ENCODE results near the gene ZNF678. TPM values are rescaled to one million over a fixed set of nuclear protein-coding genes. Genes with fewer than 3 reads are reported as not detected.

The ZNF678 gene
- total RNA-seq, 2 donors from 2014 or later: 11.2 to 22.4 TPM

GRCh38 chr1:227621211-227621610, 57.9 kb downstream of the ZNF678 start:
- H3K27me3 ChIP-seq: no peaks in the 10 kb centered on the region
- WGBS, 2 donors: 94 to 100% methylated on average over 1 of the region's 1 CpG
- no peak overlapping the region for H3K4me3 ChIP-seq
- DNase-seq (no peak), ATAC-seq (no peak)
- no peaks in the 10 kb centered on the region for H3K4me1 ChIP-seq
- intact Hi-C loops (cut with DNase I): no loop called here
- TF ChIP-seq, protein P1, sequence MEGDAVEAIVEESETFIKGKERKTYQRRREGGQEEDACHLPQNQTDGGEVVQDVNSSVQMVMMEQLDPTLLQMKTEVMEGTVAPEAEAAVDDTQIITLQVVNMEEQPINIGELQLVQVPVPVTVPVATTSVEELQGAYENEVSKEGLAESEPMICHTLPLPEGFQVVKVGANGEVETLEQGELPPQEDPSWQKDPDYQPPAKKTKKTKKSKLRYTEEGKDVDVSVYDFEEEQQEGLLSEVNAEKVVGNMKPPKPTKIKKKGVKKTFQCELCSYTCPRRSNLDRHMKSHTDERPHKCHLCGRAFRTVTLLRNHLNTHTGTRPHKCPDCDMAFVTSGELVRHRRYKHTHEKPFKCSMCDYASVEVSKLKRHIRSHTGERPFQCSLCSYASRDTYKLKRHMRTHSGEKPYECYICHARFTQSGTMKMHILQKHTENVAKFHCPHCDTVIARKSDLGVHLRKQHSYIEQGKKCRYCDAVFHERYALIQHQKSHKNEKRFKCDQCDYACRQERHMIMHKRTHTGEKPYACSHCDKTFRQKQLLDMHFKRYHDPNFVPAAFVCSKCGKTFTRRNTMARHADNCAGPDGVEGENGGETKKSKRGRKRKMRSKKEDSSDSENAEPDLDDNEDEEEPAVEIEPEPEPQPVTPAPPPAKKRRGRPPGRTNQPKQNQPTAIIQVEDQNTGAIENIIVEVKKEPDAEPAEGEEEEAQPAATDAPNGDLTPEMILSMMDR (IDR thresholded peaks at IDR 0.05): no peak
- TF ChIP-seq POLR2A (IDR thresholded peaks at IDR 0.05): no peak
- no peak overlapping the region for H3K27ac ChIP-seq
- no peaks in the 10 kb centered on the region for H3K36me3 ChIP-seq (replicated peaks in 1 of 2; ENCODE audit: insufficient read depth in 1 of 2, low read depth in 2 of 2)
- peaks cover 0 to 37% (median 0%) of the 10 kb centered on the region in 3 donors for H3K9me3 ChIP-seq

DNA sequence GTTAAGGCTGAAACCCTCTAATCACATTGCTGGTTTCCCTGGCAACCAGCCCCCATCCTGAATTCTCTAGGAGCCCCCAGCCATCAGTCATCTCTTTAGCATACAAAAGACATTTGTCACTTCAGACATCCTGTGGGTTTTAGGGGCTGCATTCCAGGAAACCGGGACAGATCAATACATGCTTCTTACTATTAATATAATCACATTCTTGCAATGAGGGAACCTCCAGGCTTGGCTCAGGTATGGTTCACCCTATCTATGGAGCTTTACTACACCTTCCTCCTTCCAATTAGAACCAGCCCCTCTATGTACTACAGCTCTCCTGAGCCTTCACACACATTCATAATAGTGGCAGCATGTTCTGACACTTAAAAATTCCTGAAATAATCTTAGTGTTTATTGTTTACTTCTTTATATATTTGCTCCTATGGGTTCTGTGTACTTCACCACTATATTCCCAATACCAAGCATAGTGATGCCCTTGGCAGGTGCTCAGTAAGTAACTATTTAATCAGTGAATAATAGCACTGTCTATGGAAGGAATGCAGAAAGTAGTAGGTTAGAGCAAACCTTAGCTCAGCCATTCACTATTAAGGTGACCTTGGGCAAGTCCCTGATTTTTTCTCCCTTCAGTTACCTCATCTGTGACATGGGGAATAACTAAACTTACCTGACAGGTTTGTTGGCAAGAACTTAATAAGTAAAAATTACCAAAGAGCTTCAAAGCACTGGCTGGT, 59.6 kb downstream of the ZNF678 start:
- 21 to 50% methylated on average over 1 of the region's 1 CpG for WGBS, 2 donors
- H3K9me3 ChIP-seq: peaks cover 0 to 39% (median 0%) of the 10 kb centered on the region in 3 donors
- no peak for ATAC-seq

GRCh38 chr1:227632325-227632724, 69.0 kb downstream of the ZNF678 start:
- ATAC-seq (no peak), DNase-seq (no peak)
- no peaks in the 10 kb centered on the region for H3K27me3 ChIP-seq
- no peak overlapping the region for H3K4me3 ChIP-seq
- intact Hi-C loops (cut with DNase I): no loop called here
- no peak for TF ChIP-seq POLR2A (IDR thresholded peaks at IDR 0.05)
- TF ChIP-seq, protein P1 (IDR thresholded peaks at IDR 0.05): no peak
- no peaks in the 10 kb centered on the region for H3K36me3 ChIP-seq (replicated peaks in 1 of 2; ENCODE audit: insufficient read depth in 1 of 2, low read depth in 2 of 2)
- 87 to 95% methylated on average over 13 of the region's 13 CpGs for WGBS, 2 donors
- no peaks in the 10 kb centered on the region for H3K4me1 ChIP-seq
- peaks cover 0 to 79% (median 0%) of the 10 kb centered on the region in 3 donors for H3K9me3 ChIP-seq
- H3K27ac ChIP-seq: no peak overlapping the region

More for the DNA sequence above, 59.6 kb downstream of the ZNF678 start:
- Histone ChIP-seq H3K36me3 (replicated peaks in 1 of 2; ENCODE audit: insufficient read depth in 1 of 2, low read depth in 2 of 2) (no peaks in the 10 kb centered on the region), H3K4me3 (no peak overlapping the region), H3K27me3 (no peaks in the 10 kb centered on the region), H3K4me1 (no peaks in the 10 kb centered on the region), H3K27ac (no peak overlapping the region)
- no peak for DNase-seq
- intact Hi-C loops (cut with DNase I): no loop called here
- TF ChIP-seq, protein P1 (IDR thresholded peaks at IDR 0.05): no peak
- no peak for TF ChIP-seq POLR2A (IDR thresholded peaks at IDR 0.05)

- H3K4me1 ChIP-seq: no peaks in the 10 kb centered on the region
- no peaks in the 10 kb centered on the region for H3K27me3 ChIP-seq
- no peak for DNase-seq
- no peak for ATAC-seq
- no peak overlapping the region for H3K4me3 ChIP-seq
- intact Hi-C loops (cut with DNase I): no loop called here
- 97% methylated on average over 9 of the region's 9 CpGs for WGBS, 2 donors
- no peak overlapping the region for H3K27ac ChIP-seq
- TF ChIP-seq, protein P1 (IDR thresholded peaks at IDR 0.05): no peak
- no peak for TF ChIP-seq POLR2A (IDR thresholded peaks at IDR 0.05)
- peaks cover 0 to 82% (median 3%) of the 10 kb centered on the region in 3 donors for H3K9me3 ChIP-seq
- no peaks in the 10 kb centered on the region for H3K36me3 ChIP-seq (replicated peaks in 1 of 2; ENCODE audit: insufficient read depth in 1 of 2, low read depth in 2 of 2)
Observed at GRCh38 chr1:227635596-227635995, 72.2 kb downstream of the ZNF678 start.

GRCh38 chr1:227654431-227654830, 91.1 kb downstream of the ZNF678 start:
- WGBS, 2 donors: 84 to 91% methylated on average over 2 of the region's 2 CpGs
- peaks cover 9 to 18% of the 10 kb centered on the region in 2 donors for H3K36me3 ChIP-seq (replicated peaks in 1 of 2; ENCODE audit: insufficient read depth in 1 of 2, low read depth in 2 of 2)
- TF ChIP-seq, protein P1 (IDR thresholded peaks at IDR 0.05): no peak
- no peak for TF ChIP-seq POLR2A (IDR thresholded peaks at IDR 0.05)
- H3K27ac ChIP-seq: no peak overlapping the region
- no peaks in the 10 kb centered on the region for H3K27me3 ChIP-seq
- no peaks in the 10 kb centered on the region for H3K4me1 ChIP-seq
- intact Hi-C loops (cut with DNase I): no loop called here
- no peak overlapping the region for H3K4me3 ChIP-seq
- ATAC-seq (no peak), DNase-seq (no peak)
- peaks cover 0 to 70% (median 0%) of the 10 kb centered on the region in 3 donors for H3K9me3 ChIP-seq

All from body of pancreas (tissue), 4 donors.